ENCODE results near the gene ARHGAP26.

The ARHGAP26 gene

DNA sequence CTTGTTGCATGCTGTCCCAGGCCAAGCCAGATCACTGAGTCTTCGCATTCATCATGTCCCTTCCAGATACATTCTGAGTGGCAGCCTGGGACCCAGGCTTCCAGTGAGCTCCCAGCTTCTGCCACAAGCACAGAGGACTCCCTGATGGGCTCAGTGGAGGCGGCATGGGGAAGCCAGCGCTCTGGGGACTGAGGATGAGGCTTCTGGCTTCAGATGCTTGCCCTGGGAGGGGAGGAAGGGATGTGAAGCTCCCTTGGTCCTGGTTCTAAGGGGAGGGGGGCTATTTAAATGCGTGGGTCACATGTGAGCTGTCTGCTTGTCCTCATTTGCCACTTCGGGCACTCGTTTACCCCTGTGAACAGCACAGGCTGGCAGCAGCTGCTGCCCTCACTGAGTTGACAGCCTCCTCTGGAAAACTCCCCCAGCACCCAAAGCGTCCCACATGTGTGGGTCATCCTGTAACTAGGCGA, 459.3 kb downstream of the ARHGAP26 start:
- 76 to 81% methylated on average over 8 of the region's 8 CpGs for WGBS, 2 experiments
- Histone ChIP-seq H3K27ac (ENCODE audit: insufficient read depth, low read depth, low read length, poor library complexity, severe bottlenecking) (no peak overlapping the region), H3K4me1 (ENCODE audit: control insufficient read depth, insufficient read depth, low read length) (peaks cover 12% of the 10 kb centered on the region), H3K36me3 (ENCODE audit: control insufficient read depth, insufficient read depth, low read length) (no peaks in the 10 kb centered on the region), H3K27me3 (ENCODE audit: control insufficient read depth, insufficient read depth, low read length, poor library complexity, severe bottlenecking) (no peaks in the 10 kb centered on the region), H3K4me3 (ENCODE audit: insufficient read depth, low read depth, low read length) (no peak overlapping the region), H3K9me3 (ENCODE audit: control insufficient read depth, low read length) (no peaks in the 10 kb centered on the region)

- no peaks in the 10 kb centered on the region for H3K9me3 ChIP-seq (ENCODE audit: control insufficient read depth, low read length)
- H3K4me1 ChIP-seq (ENCODE audit: control insufficient read depth, insufficient read depth, low read length) = peaks cover 12% of the 10 kb centered on the region
- H3K4me3 ChIP-seq (ENCODE audit: insufficient read depth, low read depth, low read length) = no peak overlapping the region
- 73 to 74% methylated on average over 10 of the region's 10 CpGs for WGBS, 2 experiments
- no peaks in the 10 kb centered on the region for H3K27me3 ChIP-seq (ENCODE audit: control insufficient read depth, insufficient read depth, low read length, poor library complexity, severe bottlenecking)
- no peak overlapping the region for H3K27ac ChIP-seq (ENCODE audit: insufficient read depth, low read depth, low read length, poor library complexity, severe bottlenecking)
- H3K36me3 ChIP-seq (ENCODE audit: control insufficient read depth, insufficient read depth, low read length) = no peaks in the 10 kb centered on the region
Observed at GRCh38 chr5:143229896-143230675, 459.9 kb downstream of the ARHGAP26 start.

DNA sequence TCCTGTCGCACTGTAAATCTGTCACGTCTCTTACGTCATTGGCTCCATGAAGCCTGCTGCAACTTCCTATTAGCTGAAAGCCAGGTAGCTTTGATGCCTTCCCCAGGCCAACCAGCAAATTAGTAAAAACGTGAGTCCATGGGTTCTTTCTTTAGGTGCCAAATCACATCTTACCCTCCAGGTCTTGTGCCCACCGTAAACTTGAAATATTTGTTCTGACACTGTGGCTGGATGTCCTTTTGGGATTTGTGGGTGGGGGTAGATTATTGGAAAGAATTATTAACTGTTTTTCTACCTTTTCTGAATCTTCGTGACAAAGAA, 460.5 kb downstream of the ARHGAP26 start:
- H3K27me3 ChIP-seq (ENCODE audit: control insufficient read depth, insufficient read depth, low read length, poor library complexity, severe bottlenecking) = no peaks in the 10 kb centered on the region
- H3K4me1 ChIP-seq (ENCODE audit: control insufficient read depth, insufficient read depth, low read length) = peaks cover 12% of the 10 kb centered on the region
- 88 to 91% methylated on average over 6 of the region's 6 CpGs for WGBS, 2 experiments
- no peak overlapping the region for H3K27ac ChIP-seq (ENCODE audit: insufficient read depth, low read depth, low read length, poor library complexity, severe bottlenecking)
- H3K36me3 ChIP-seq (ENCODE audit: control insufficient read depth, insufficient read depth, low read length) = no peaks in the 10 kb centered on the region
- H3K9me3 ChIP-seq (ENCODE audit: control insufficient read depth, low read length) = no peaks in the 10 kb centered on the region
- H3K4me3 ChIP-seq (ENCODE audit: insufficient read depth, low read depth, low read length) = no peak overlapping the region

DNA sequence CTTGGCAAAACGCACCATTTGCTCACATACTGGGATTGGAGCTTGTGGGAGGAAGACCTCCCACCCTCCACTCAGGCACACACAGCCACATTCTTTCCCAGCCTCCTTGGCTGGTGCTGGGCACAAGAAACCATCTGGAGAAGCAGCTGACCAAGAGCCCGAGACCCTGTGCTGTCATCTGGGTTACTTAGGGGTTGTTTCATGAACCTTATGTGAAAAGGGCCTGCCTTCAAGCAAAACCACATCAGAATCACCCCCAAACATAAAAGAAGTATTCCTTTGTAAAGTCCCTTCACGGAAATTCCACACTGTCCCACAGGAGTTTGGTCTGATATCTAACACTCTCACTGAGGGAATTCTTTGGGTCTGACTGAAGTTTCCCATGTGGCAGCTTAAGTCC, 461.2 kb downstream of the ARHGAP26 start:
- Histone ChIP-seq H3K36me3 (ENCODE audit: control insufficient read depth, insufficient read depth, low read length) (no peaks in the 10 kb centered on the region), H3K27me3 (ENCODE audit: control insufficient read depth, insufficient read depth, low read length, poor library complexity, severe bottlenecking) (no peaks in the 10 kb centered on the region), H3K4me3 (ENCODE audit: insufficient read depth, low read depth, low read length) (no peak overlapping the region), H3K4me1 (ENCODE audit: control insufficient read depth, insufficient read depth, low read length) (peaks cover 12% of the 10 kb centered on the region), H3K9me3 (ENCODE audit: control insufficient read depth, low read length) (no peaks in the 10 kb centered on the region), H3K27ac (ENCODE audit: insufficient read depth, low read depth, low read length, poor library complexity, severe bottlenecking) (no peak overlapping the region)
- WGBS, 2 experiments = 74 to 97% methylated on average over 3 of the region's 3 CpGs

DNA sequence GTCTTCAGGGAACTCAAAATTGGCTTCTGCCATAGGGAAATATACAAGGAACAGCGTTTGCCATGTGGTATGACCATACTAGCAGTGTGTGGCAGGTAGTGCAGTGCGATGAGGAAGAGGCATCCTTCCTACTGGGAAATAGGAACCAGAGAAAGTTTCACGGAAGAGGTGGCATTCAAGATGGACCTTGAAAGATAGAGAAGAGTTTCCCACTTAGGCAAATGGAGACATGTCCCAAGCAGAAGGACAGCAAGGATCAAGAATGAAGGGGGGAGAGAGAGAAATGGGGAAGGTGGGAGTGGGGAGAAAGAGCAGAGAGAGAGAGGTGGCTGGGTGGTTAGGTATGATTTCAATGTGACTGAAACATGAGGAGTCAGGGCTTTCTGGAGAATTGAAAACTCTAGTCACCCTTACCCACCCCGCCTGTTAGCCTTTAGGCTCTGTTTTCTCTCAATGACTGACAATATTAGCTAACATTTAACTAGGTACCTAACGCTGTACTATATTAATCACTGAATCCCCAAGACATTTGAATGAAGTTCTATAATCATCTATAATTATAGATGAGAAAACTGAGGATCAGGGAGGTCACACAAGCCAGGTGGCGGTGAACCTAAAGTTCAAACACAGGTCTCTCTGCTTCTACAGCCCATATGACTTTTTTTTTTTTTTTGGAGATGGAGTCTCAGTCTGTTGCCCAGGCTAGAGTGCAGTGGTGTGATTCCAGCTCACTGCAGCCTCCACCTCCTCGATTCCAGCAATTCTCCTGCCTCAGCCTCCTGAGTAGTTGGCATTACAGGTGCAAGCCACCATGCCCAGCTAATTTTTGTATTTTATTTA, 462.0 kb downstream of the ARHGAP26 start:
- Histone ChIP-seq H3K36me3 (ENCODE audit: control insufficient read depth, insufficient read depth, low read length) (no peaks in the 10 kb centered on the region), H3K4me3 (ENCODE audit: insufficient read depth, low read depth, low read length) (no peak overlapping the region), H3K27ac (ENCODE audit: insufficient read depth, low read depth, low read length, poor library complexity, severe bottlenecking) (no peak overlapping the region)

DNA sequence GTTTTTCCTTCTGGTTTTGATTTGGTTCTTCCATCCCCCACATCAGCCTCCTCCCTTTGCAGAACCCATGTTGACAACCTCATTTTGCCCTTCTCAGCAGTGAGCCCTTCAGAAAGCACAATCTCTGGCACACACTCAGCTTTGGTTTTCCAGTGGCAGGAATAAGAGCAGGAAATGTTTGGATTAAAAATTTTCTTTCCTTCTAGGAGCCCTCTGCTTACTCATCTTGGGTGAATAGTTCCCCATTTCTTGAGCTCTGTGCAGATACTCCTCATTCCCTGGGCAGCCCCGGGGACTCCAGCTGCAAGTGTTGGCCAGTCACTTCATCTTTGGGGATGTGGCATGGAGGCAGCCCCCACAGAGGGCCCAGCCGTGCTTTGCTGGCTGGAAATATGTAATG, 462.9 kb downstream of the ARHGAP26 start:
- Histone ChIP-seq H3K4me1 (ENCODE audit: control insufficient read depth, insufficient read depth, low read length) (peaks cover 12% of the 10 kb centered on the region), H3K36me3 (ENCODE audit: control insufficient read depth, insufficient read depth, low read length) (no peaks in the 10 kb centered on the region), H3K9me3 (ENCODE audit: control insufficient read depth, low read length) (no peaks in the 10 kb centered on the region), H3K27ac (ENCODE audit: insufficient read depth, low read depth, low read length, poor library complexity, severe bottlenecking) (no peak overlapping the region), H3K27me3 (ENCODE audit: control insufficient read depth, insufficient read depth, low read length, poor library complexity, severe bottlenecking) (no peaks in the 10 kb centered on the region), H3K4me3 (ENCODE audit: insufficient read depth, low read depth, low read length) (no peak overlapping the region)
- 91 to 93% methylated on average over 2 of the region's 2 CpGs for WGBS, 2 experiments

More for the DNA sequence above, 462.0 kb downstream of the ARHGAP26 start:
- Histone ChIP-seq H3K27me3 (ENCODE audit: control insufficient read depth, insufficient read depth, low read length, poor library complexity, severe bottlenecking) (no peaks in the 10 kb centered on the region), H3K9me3 (ENCODE audit: control insufficient read depth, low read length) (no peaks in the 10 kb centered on the region), H3K4me1 (ENCODE audit: control insufficient read depth, insufficient read depth, low read length) (peaks cover 12% of the 10 kb centered on the region)
- WGBS, 2 experiments = 90 to 94% methylated on average over 7 of the region's 7 CpGs

GRCh38 chr5:143234162-143234842, 464.1 kb downstream of the ARHGAP26 start:
- H3K27ac ChIP-seq (ENCODE audit: insufficient read depth, low read depth, low read length, poor library complexity, severe bottlenecking) = no peak overlapping the region
- no peaks in the 10 kb centered on the region for H3K27me3 ChIP-seq (ENCODE audit: control insufficient read depth, insufficient read depth, low read length, poor library complexity, severe bottlenecking)
- H3K36me3 ChIP-seq (ENCODE audit: control insufficient read depth, insufficient read depth, low read length) = no peaks in the 10 kb centered on the region
- peaks cover 12% of the 10 kb centered on the region for H3K4me1 ChIP-seq (ENCODE audit: control insufficient read depth, insufficient read depth, low read length)
- no peaks in the 10 kb centered on the region for H3K9me3 ChIP-seq (ENCODE audit: control insufficient read depth, low read length)
- H3K4me3 ChIP-seq (ENCODE audit: insufficient read depth, low read depth, low read length) = no peak overlapping the region
- 84 to 85% methylated on average over 9 of the region's 9 CpGs for WGBS, 2 experiments

- no peaks in the 10 kb centered on the region for H3K27me3 ChIP-seq (ENCODE audit: control insufficient read depth, insufficient read depth, low read length, poor library complexity, severe bottlenecking)
- H3K4me3 ChIP-seq (ENCODE audit: insufficient read depth, low read depth, low read length) = no peak overlapping the region
- H3K27ac ChIP-seq (ENCODE audit: insufficient read depth, low read depth, low read length, poor library complexity, severe bottlenecking) = no peak overlapping the region
- WGBS, 2 experiments = 91 to 92% methylated on average over 3 of the region's 3 CpGs
- H3K36me3 ChIP-seq (ENCODE audit: control insufficient read depth, insufficient read depth, low read length) = no peaks in the 10 kb centered on the region
- no peaks in the 10 kb centered on the region for H3K9me3 ChIP-seq (ENCODE audit: control insufficient read depth, low read length)
- peaks cover under 1% of the 10 kb centered on the region for H3K4me1 ChIP-seq (ENCODE audit: control insufficient read depth, insufficient read depth, low read length)
Observed at GRCh38 chr5:143235423-143235822, 465.2 kb downstream of the ARHGAP26 start.

GRCh38 chr5:143236682-143237081, 466.5 kb downstream of the ARHGAP26 start:
- Histone ChIP-seq H3K36me3 (ENCODE audit: control insufficient read depth, insufficient read depth, low read length) (no peaks in the 10 kb centered on the region), H3K4me3 (ENCODE audit: insufficient read depth, low read depth, low read length) (no peak overlapping the region), H3K27me3 (ENCODE audit: control insufficient read depth, insufficient read depth, low read length, poor library complexity, severe bottlenecking) (no peaks in the 10 kb centered on the region), H3K27ac (ENCODE audit: insufficient read depth, low read depth, low read length, poor library complexity, severe bottlenecking) (no peak overlapping the region), H3K9me3 (ENCODE audit: control insufficient read depth, low read length) (no peaks in the 10 kb centered on the region), H3K4me1 (ENCODE audit: control insufficient read depth, insufficient read depth, low read length) (no peaks in the 10 kb centered on the region)
- WGBS, 2 experiments = 87 to 91% methylated on average over 2 of the region's 2 CpGs

DNA sequence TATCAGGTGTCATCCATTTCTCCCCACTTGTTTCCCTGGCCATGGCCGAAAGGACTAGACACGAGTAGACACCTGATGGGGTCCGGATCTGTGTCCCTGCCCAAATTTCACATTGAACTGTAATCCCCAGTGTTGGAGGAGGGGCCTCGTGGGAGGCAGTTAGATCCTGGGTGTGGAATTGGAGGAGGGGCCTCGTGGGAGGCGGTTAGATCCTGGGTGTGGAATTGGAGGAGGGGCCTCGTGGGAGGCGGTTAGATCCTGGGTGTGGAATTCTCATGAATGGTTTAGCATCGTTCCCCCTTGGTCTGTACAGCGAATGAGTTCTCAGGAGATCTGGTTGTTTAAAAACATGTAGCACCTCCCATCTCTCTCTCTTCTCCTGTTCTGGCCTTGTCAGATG, 467.5 kb downstream of the ARHGAP26 start:
- H3K4me3 ChIP-seq (ENCODE audit: insufficient read depth, low read depth, low read length) = no peak overlapping the region
- no peaks in the 10 kb centered on the region for H3K4me1 ChIP-seq (ENCODE audit: control insufficient read depth, insufficient read depth, low read length)
- no peaks in the 10 kb centered on the region for H3K36me3 ChIP-seq (ENCODE audit: control insufficient read depth, insufficient read depth, low read length)
- no peaks in the 10 kb centered on the region for H3K9me3 ChIP-seq (ENCODE audit: control insufficient read depth, low read length)
- no peaks in the 10 kb centered on the region for H3K27me3 ChIP-seq (ENCODE audit: control insufficient read depth, insufficient read depth, low read length, poor library complexity, severe bottlenecking)
- no peak overlapping the region for H3K27ac ChIP-seq (ENCODE audit: insufficient read depth, low read depth, low read length, poor library complexity, severe bottlenecking)
- WGBS, 2 experiments = 93 to 94% methylated on average over 10 of the region's 10 CpGs
